NCI-H2029 (cell line): ENCODE data around the gene SEMA3C.

Experiments
- DNase-seq: peaks from one replicate; lab custom pipeline; 2025; lab: John Stamatoyannopoulos, UW

Gene SEMA3C

DNA sequence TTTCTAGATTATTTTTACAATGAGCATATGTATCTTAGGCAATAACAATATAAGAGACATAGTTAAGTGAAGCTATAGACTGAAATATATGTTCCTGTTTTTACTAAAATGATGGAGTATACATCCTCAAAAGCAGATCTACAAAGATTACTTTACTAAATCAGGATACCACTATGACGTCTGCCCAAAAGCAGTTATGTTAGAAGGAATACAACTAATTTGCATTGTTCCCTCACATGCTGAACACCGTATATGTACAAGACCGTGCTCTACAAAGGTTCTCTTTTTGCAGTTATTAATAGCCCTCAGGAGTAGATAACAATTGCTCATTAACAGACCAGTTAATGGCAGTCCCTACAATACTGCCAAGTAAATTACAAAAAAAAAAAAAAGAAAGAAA is 143.0 kb downstream of the SEMA3C start:
- DNase-seq: no peak

DNA sequence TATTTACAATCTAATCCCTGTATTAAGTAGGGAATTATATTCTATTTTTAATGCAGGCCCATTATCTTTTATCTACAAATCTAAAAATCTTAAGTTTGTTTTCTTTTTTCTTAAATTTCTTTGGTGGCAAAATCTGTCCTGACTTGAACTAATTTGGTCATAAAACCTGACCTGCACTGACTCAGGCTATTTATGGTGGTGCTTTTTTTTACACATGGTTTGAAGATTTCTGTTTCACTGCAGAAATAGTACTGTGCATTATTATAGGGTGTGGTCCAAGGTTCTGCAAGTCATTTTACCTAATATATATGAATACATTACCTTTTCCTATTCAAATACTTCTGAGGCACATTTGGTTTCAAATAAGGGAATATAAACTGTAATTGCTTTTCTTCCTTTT is 143.4 kb downstream of the SEMA3C start:
- no peak for DNase-seq

DNA sequence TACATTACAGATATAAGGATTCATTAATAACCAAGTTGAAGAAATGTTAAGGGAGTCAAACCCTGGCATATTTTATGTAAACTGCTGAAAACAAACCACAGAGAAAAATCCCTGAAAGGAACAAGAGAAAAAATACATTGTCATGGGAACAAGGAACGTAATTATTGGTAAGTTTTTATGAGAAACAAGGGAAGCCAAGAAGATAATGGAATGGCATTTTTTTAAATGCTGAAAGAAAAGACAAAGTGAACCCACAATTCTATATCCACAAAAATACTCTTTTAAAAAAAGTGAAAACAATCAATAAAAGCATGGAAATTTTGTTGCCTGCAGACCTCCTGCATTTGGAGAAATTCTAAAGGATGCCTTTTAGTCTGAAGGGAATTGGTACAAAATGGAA is 144.0 kb downstream of the SEMA3C start:
- DNase-seq: no peak

DNA sequence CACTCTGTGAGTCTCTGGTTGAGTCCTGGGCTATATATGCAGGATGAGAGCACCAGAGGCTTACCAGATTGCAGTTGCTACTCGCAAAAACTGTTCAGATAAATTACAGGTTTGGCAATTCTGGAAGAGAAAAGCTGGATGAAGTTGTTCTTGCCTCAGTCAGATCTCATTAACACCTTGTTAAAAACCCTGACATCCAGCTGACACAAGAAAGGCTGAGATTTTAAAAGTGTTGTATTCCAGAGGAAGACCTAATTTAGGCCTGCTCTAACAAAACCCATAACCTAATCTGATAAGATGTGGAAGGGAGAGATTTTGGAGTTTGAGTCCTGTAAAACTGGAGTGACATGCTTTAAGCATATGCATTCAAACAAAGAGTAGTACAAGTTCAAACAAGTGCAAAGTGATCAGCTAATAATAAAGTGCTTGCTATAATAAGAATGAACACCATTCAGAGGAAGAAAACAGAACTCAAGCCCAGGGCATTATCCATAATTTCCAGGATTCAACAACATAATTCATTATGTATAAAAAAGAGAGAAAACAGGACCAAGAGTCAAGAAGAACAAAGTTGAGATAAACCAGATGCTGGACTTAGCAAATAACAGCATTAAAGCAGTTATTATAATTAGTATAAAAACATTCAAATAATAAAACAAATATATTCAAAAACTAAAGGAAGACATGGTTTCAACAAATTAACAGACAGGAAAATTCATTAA is 144.9 kb downstream of the SEMA3C start:
- no peak for DNase-seq

DNA sequence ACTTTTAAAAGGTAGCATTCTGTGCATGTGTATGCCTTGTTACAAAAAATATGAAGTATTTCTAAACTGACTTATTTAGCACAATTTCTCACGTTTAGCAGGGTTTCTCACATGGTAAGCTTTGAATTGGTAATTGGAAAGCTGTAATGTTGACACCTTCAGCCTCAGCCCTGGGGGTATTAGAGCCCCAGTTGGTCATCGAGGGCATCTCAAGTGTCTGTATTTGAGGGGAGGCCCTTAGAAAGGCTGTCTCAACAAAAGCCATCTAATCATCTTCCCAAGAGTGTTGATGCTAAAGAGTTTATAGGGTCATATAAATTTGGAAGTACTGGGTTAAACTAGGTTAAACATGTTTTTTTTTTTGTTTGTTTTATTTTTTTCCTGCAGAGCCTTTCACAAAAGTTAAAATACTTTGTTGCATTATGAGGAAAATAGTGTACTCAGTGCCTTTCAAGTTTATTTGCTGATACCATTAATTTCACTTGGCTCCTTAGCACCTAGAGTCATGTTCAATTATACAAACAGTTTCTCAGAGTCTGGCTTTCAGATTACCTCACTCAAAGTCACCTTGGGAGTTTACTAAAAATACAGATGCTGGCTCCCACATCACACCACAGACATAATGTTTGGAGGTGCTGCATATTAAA is 146.4 kb downstream of the SEMA3C start:
- DNase-seq: no peak

DNA sequence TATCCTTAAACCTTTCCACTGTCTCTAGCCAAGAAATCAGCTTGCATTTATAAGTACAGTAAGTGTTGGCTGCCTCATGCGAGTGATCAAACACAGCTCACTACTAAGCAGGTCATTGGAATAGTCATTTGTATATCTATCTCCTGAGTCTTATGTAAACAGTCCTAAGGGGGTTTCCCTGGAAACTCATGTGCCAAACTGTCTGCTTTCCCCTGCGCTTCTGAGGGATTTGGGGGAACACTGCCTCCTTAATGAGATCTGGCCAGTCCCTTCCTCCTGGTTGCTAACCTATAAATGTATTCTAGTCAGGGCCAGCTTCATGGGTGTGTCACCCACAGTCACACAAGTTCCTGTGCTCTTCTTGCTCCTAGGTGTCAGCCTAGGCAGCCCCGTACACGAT is 147.3 kb downstream of the SEMA3C start:
- no peak for DNase-seq

DNA sequence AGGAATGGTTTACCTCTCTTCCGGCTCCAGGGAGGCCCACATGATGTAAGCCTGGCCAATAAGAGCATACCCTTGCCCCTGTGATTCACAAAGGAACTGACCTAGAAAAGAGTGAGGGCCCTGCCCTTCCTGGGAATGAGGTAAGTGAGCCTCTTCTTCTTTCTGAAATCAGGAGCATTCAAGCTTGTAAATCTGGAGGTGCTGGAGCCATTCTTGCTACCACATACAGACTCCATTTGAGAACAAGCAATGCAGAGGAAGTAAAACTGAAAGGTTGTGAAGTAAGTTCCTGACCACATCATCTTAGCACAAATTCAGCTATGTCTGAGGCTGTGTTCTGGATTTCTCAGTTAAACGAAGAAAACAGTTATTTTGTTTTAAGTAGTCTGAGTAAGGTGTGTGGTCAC is 148.2 kb downstream of the SEMA3C start:
- no peak for DNase-seq

DNA sequence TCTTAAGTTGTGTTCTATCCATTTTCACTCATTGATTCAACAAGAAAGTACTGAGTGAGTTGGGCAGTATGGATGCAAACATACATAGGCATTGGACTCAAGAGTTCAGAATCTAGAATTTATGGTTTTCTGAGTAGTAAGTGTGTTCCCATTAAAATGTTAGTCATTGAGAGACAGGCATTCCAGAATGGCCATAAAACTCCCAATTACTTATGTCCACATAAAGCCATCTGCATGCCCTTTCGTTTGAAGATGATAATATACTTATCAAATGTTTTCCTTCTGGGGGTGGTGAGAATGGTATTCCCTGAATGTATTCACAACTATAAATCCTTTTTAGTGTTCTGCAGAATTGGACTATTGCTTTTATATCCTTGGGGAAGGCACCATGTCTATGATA is 148.8 kb downstream of the SEMA3C start:
- no peak for DNase-seq

DNA sequence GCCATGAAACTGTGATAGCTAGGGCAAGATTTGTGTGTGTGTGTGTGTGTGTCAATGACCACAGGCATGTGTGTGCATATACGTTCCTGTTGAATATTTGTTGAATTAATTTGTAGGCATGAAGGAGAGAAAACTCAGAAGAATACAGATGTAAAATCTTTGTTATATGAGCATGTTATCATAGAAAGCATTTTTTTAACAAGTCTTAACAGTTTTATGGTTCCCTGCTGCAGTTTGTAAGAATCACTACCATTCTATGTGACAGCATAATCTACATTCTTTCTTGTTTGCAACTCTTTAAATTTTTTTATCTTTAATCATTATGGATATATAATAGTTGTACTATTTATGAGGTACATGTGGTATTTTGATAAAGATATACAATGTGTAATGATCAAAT is 150.1 kb downstream of the SEMA3C start:
- no peak for DNase-seq

DNA sequence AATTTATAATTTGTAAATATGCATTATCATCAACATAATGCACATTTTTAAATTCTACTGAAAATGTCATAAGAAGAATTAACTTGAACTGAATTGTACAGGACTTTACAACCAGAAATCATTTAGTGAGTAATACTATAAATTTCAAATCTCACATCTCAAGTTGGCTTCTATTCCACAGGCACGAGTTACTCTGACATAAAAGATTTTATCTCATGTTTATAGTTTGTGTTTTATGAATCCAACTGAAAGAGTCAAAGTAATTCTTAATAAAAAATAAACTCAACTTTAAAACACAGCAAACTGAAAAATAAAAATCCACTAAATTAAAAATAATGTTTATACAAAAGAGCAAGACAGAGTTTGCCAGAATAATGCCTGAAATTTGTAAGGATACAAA is 151.2 kb downstream of the SEMA3C start:
- no peak for DNase-seq

DNA sequence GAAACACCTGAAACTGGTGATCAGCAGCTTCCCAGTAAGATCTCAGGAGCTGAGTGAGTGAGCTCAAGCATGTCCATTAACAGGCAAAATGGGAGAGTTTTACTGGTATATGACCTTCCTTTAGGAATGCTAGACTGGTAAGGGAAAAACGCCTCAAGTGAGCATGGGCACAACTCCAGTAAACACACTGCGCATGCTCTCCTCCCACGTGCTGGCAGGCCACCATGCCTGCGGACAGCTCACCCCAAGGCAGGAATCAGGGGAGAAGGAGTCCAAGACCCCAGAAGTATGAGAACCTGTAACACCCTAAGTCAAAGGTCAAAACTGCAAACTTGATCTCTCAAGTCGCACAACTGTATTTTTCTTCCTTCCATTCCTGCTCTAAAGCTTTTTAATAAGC is 152.1 kb downstream of the SEMA3C start:
- DNase-seq: no peak

DNA sequence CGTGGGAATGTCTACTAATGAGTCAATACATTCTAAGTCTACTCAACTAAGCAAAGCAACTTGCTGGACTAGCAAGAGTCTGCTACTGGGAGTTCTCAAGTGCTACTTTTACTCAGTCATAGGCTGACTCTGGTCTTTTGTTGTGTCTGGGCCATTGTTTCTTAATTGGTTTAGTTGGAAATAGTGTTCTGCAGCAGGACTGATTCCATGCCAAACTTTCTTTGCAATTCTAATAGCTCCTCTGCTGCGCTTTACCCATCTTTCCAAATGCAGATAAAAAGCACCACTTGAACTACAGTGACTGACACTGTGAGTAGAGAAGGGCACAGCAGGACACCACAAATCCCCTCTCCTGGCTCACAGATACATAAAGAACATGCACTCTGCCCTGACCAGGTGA is 154.7 kb downstream of the SEMA3C start:
- DNase-seq: no peak

DNA sequence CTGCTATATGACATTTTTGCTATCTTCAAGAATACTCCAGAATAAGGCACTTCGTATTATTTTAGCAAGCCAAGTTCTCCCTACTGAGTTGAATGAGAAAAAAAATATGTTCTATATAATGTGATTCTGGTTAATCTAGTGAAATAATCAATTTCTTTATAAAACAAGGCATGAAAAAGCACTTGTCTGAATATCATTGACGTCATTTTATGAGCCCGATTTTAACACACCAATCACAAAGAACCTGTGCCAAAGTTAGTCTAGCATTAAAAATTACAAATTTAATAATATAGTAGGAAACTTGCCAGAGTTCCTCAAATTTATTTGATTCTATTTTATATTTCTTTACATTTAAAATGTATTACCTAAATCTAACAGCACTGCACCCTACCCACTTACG is 155.1 kb downstream of the SEMA3C start:
- DNase-seq: no peak

DNA sequence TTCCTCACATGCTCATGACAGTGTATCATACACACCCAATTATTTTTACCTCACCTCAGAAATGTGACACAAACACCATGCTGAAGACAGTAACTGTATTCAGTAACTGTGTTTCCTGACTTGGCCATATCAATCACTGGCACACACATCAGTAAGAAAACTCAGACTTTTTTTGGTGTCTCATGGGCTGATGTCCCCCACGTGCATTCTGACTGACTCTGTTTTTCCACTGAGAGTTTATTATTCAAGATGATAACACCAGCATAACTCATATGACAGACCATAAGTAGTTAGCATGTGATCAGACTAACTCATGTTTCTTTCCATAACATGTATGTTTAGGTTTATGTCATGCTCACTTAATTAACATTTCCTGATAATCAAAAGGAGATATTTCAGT is 155.6 kb downstream of the SEMA3C start:
- no peak for DNase-seq

DNA sequence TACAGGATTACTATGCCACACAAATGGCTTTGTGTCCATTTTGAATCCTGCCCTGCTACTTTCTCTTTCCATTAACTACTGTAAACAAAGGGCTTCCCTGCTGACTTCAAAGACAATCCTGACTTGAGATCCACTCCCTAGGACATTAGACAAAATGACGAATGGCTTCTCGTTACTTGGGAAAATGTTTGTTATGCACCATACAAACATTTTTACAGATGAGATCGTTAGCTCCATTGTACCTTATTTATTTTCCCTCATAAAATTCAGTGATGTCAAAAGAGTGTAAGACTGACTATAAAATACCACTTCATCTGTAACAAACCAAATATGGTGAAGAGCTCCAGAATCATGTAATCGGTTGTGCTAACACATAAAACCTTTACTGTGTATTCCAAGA is 158.6 kb downstream of the SEMA3C start:
- DNase-seq: no peak

DNA sequence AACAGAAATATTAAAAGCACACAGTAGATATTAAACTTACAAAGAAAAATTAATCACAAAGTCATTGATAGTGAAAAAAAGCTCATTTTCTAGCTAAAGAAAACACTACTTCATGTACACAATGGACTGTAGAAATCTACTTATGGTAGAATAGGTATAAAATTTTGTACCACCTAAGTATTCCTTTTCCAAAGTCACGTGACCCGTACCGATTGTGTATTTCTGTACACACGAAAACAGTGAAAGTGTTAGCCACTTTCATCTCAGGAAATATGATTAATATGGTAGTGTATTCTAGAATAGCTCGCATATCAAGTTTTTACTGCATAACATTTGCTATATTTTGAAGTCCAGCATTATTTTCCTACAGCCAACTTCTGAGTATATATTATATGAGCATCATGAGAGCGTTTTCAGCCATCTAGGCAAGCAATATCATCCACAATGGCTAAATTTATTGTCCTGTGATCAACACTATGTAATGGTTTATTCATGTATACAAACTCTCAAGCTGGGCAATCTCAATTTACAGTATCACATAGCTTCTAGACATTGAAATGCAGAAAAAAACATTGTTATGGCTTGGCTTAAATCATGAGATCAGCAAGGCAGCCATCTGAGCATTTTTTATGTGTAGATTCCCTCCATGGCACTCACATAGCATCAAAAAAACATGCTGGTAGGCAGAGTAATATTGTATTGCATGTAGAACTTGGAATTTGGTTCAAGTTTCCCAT is 165.7 kb downstream of the SEMA3C start:
- DNase-seq: no peak

DNA sequence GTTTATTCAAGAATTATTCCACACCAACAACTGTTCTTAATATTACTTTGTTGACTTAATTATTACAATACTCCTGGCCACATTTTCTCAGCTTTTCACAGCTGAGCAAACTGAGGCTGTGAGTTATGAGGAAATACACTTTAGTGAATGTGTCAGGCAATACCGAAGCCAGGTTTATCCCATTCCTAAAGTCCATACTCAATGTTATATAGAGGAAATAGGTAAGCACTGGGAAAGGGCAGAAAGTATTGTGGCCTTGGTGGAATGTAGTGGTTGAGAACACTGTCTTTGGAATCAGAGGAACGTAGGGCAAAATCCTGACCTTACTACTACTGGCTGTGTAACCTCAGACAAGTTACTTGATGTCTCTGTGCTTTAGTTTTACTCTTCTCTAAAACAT is 169.6 kb downstream of the SEMA3C start:
- DNase-seq: no peak

DNA sequence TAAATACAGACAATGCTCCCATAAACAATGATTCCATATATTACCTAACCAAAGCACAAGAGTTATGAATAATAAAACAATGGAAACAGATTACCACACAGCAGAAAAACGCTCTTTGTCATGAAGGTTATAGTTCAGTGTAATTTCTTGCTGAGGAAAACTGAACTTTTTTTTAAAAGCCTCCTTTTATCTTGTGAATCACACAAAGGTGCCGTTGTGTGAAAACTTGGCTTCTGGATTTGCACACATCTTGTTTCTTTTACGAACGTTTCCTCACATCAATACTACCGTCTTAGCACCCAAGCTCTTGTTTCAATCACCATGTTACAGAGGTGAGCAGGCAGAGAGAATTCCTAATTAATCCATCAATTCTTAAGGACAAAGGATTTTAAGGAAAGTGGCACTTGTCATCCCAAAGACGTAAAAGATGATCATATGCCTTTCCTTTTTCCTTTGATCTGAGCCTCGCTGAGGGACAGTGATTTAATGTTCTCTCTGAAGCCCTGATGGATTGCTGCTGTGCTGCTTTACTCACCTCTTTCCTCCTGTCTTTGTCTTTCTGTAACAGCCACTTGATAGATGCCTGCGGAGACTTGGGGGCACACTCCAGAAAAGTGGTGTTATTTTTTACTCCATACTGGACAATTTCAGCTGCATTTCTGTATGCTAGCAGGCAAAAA is 170.3 kb downstream of the SEMA3C start:
- no peak for DNase-seq

DNA sequence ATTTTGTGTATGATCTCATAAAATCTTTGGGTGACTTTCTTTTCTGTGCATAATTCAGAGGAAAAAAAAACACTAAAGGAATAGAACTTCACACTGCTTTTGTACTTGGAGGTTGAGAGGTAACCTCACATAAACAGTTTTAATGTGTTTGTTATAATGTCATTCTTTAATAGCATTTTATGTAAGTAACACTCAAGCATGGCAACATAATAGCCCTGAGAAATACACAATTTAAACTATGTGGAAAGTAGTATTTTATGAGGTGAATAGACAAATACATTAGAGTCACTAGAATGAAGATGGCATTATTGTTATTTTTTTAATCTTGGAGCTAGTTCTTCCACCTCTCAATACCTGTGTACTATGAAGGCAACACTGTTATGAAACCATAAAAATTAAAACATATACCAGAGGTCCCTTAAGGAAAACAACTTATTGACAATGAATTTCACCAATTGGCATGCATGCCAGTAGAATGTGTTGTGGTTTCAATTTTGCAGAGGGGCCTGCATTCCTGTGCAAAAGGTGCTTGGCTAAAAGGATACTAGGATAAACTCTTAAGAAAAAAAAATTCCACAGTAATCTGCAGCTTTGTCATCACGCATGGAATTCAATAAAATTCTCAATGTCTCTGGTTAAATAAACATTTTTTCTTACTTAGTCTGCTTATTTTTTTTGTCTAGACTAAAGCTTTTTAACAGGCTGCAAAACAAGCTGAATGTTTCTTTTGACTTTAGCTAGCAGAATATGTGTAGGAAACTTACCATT is 177.9 kb downstream of the SEMA3C start:
- no peak for DNase-seq

DNA sequence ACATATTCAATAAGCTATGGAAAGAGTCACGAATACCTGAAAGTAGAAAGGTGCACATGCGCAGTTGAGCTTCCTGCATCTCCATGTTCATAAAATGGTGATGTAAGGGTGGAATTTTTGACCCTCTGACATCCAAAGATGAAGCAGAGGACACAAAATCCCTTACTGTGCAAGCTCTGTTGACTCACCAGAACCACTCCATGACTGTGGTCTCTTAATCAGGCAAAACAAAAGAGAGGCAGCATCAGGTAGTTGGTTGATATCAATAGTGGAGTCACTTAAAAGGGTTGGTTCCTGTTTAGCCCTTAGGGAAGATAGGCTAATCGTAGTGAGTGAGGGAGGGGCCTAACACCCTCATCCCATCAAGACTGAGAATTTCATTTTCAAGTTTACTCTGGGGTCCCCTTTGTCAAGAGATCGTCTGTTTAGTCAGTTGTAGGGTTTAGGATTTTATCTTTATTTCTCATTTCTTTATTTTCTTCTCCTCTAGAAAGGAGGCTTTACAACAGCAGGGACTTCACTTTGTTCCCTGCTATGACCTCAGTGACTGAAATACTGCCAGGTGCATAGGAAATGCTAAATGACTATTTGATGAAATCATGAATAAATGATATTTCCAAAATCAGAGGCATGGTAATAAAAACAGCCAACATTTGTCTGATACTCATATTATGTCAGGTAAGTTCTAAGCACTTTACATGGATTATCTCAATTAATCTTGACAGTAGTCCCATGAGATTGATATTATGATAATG is 182.3 kb downstream of the SEMA3C start:
- DNase-seq: no peak

DNA sequence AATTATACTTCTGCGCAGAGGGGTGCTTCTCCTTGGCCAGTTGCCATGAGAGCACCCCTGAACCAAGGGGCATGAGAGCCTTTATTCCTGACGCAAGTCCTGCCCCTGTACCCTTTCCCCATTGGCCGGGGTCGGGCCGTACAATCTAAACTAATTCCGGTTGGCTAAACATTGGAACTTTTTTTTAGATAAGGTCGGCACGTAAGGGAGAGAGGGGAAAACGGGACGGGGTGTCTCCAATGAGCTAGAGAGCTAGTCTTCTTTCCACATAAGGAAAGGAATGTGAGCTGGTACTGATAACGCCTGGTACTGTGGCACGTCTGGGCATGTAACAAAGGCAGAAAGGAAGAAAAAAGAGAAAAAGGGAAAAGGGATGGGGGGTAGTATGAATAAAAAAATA is 183.5 kb downstream of the SEMA3C start:
- DNase-seq: no peak
